C4-2B (cell line): ENCODE results near the gene OR6C2.
"Not testable (repeated sequence)": the region's sequence is repeated elsewhere in the genome, so short reads cannot be mapped to it uniquely, and the experiment has no call there.

Experiments used
- H3K27ac ChIP-seq: fragments of 450-650 bp; 2 replicates; pipeline ENCODE4 v1.5.1; 2017
- ZFX ChIP-seq: fragments of 450-650 bp; IDR thresholded peaks from 2 replicates; pipeline ENCODE4 v1.6.1; 2017
- TF ChIP-seq, protein P1 (sequence below): fragments of 450-650 bp; conservative IDR thresholded peaks from 2 replicates; pipeline ENCODE4 v1.5.1; 2017; ENCODE audit warnings: mild to moderate bottlenecking

OR6C2 gene

DNA sequence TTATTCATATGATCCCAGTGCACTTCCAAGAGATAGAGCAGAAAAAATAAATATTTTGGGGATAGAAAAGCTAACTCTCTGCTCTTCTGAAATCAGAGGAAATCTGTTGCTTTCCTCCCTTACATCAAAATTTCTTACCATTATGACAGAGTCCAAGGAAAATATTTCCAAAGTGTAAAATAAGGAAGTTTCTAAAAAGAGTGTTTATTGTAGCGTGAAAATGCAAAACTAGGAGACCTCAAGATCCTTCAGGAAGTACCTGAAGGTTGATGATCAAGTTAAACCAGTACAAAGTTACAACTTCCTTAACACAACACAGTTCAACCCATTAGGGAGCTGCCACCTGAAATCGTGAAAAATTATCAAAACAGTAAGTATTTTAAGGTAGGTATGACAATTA, at the start of gene OR6C2:
Gene OR6C2, plus strand, starts transcription at position 301 of the 400 bp plus-strand sequence. CDS start 8,138 bp downstream, outside the sequence.
- TF ChIP-seq, protein P1, sequence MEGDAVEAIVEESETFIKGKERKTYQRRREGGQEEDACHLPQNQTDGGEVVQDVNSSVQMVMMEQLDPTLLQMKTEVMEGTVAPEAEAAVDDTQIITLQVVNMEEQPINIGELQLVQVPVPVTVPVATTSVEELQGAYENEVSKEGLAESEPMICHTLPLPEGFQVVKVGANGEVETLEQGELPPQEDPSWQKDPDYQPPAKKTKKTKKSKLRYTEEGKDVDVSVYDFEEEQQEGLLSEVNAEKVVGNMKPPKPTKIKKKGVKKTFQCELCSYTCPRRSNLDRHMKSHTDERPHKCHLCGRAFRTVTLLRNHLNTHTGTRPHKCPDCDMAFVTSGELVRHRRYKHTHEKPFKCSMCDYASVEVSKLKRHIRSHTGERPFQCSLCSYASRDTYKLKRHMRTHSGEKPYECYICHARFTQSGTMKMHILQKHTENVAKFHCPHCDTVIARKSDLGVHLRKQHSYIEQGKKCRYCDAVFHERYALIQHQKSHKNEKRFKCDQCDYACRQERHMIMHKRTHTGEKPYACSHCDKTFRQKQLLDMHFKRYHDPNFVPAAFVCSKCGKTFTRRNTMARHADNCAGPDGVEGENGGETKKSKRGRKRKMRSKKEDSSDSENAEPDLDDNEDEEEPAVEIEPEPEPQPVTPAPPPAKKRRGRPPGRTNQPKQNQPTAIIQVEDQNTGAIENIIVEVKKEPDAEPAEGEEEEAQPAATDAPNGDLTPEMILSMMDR = no peak
- TF ChIP-seq ZFX = no peak
- H3K27ac ChIP-seq = no peak within 1 kb of the TSS

DNA sequence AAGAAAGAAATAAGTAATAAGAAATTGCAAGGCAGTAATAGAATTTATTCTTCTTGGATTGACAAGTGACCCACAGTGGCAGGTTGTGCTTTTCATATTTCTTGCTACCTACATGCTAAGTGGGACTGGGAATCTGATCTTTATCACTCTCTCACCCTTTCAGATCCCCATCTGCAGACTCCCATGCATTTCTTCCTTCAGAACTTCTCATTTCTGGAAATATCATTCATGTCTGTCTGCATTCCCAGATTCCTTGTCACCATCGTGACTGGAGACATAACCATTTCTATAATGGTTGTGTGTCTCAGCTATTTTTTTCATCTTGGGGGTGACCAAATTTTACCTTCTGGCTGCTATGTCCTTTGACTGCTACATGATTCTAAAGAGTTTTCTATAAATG, 47.5 kb upstream of the OR6C2 start:
- no peak overlapping the region for H3K27ac ChIP-seq
- TF ChIP-seq, protein P1 = no peak
- TF ChIP-seq ZFX = no peak

DNA sequence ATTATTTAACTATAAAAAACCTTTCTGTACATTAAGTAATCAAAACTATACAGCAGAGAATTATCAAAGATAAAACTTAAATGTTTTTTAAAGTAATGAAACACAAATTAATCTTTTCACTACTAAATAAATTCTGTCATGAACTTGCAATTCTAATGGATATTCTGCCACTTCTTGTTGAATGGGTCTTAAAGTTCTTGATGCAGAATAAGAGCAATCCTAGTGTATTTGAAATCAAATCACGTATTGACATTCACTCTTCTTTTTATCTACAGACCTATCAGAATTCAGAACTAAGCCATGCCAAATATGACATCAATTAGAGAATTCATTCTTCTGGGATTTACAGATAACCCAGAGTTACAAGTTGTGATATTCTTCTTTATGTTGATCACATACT, 43.6 kb upstream of the OR6C2 start, which contains the start of gene OR6C65:
Gene OR6C65, plus strand, starts transcription at position 301 of the 400 bp plus-strand sequence. Its CDS starts 0 bp downstream, at position 301.
- TF ChIP-seq, protein P1 = no peak
- TF ChIP-seq ZFX = no peak
- H3K27ac ChIP-seq = no peak within 1 kb of the TSS

DNA sequence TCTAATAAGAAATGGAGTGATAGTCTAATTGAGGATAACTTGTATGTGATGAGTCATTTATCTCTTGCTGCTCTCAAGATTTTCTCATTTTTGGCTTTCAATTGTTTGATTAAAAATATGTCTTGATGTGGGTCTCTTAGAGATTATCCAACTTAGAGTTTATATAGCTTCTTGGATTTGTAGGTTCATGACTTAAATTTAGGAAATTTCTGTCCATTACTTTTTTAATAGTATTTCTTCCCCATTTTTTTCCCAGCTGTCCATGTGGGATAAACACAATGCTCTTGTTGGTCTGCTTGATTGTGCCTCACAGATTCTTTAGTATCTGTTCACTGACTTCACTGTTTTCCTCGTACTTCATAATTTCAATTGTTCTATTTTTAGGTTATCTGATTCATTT, 36.0 kb upstream of the OR6C2 start:
- no peak for TF ChIP-seq ZFX
- TF ChIP-seq, protein P1 = no peak
- no peak overlapping the region for H3K27ac ChIP-seq

DNA sequence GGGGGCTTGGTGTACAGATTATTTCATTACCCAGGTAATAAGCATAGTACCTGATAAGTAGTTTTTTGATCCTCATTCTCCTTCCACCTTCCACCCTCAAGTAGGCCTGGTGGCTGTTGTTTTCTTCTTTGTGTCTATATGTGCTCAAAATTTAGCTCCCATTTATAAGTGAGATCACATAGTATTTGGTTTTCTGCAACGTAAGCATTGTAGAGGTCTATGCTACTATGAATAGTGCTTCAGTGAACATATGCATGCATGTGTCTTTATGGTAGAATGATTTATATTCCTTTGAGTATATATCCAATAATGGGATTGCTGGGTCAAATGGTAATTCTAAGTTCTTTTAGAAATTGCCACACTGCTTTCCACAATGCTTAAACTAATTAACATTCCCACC, 34.7 kb upstream of the OR6C2 start:
- H3K27ac ChIP-seq = not testable (repeated sequence)

DNA sequence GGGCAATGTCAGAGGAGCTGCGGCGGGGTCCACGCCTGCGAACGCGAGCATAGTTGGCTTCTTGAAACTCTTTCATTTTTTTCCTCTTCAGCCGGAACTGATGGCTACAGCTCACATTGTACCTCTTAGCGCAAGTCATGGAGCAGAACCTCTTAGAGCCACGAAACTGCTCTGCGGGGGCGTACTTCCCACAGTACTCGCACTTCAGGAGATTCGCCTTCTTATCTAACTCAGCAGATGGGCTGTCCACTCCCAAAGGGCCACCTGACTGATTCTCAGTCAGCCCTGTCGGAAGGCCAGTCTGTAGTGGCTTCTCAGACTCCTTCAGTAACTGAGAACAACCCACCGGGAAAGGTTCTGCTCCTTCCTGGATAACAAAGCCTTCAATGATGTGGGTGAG, 31.7 kb upstream of the OR6C2 start:
- H3K27ac ChIP-seq = not testable (repeated sequence)

DNA sequence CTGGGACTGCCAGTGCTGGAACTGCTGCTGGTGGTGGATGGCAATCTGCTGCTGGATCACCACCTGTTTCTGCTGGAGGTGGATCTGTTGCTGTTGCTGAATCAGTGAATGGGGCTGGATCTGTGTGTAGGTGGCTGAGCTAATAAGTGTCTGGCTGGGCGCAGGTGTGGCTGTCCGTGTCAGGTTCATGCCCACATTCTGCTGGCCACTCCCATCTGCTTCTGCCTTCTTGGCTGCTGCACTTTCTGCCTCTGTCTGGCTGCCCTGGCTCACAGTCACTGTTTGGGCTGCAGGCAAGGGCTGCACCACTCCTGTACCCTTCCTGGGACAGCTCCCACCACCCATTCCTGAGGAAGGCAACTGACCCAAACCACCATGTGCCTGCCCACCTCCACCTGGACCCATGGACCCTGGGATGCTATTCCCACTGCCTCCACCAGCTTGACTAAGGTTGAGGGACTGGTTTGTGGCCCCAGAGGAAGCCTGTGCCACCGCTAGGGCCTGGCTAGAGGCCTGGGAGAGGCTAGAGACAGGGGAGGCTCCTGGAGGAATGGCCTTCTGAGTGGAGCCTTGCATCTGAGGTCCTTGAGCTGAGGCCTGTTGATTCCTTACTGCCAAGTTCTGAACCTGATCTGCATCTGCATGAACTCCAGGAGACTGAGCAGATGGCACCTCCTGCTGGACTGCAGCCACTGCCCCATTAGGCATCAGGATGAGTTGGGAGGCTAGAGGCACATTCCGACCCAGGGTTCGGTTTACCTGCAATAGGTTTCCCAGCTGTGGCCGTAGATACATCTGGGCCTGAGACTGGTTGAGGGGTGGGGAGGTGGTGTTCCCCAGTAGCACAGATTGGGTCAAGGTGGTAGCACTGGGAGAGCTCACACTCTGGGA, 30.1 kb upstream of the OR6C2 start:
- not testable (repeated sequence) for H3K27ac ChIP-seq

DNA sequence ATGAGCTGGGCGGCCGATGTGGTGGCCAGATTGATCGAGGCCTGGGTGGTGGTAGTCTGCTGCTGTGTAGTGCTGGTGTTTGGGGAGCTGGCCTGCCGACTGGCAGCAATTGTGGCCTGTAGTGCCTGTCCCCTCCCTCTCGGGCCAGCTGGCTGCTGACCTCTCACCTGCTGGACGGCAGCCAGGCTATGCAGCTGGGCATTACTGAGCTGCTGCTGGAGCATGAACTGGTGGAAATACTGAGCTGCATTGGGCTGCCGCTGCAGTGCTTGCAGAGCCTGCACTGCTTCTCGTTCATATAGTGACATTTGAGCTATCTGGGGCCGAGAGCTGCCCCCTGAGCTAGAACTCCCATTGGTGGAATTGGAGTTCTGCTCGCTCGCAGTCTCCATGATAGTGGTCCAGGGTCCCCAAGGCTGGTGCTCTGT, 29.5 kb upstream of the OR6C2 start:
- H3K27ac ChIP-seq = not testable (repeated sequence)

DNA sequence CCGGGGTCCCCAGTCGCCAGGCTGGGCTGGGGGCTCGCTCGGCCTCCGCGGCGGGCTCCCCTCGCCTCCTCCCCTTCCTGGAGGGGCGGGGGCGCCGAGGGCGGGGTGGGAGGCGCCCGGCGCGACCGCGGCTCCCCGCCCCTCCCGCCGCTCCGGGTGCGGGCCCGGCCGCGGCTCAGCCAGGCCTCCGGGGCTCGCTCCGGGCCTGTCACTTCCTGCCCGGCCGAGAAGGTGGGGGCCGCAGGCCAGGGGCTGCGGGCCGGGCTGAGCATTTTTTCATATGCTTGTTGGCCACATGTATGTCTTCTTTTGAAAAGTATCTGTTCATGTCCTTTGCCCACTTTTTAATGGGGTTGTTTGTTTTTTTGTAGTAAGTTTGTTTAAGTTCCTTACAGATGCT, 29.0 kb upstream of the OR6C2 start:
- not testable (repeated sequence) for H3K27ac ChIP-seq

DNA sequence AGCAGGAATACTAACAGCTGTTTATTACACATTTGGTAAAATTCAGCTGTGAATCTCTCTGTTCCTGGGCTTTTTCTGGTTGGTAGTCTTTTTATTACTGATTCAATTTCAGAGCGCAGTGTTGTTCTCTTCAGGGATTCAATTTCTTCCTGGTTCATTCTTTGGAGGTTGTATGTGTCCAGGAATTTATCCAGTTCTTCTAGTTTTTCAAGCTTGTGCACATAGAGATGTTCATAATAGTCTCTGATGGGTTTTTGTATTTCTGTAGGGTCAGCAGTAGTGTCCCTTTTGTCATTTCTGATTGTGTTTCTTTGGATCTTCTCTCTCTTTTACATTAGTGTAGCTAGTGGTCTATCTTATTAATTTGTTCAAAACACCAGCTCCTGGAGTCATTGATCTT, 26.9 kb upstream of the OR6C2 start:
- no peak overlapping the region for H3K27ac ChIP-seq
- TF ChIP-seq, protein P1 = no peak
- no peak for TF ChIP-seq ZFX
